Tibial nerve (tissue), 4 donors: ENCODE results near the gene ADGRD1.

ENCODE experiments used
- EP300 ChIP-seq, 2 donors: sonication (generic); formaldehyde crosslinking; IDR thresholded peaks; one replicate each; pipeline ENCODE4 v1.6.1; 2017; ENCODE audit warnings: antibody characterized with exemption in 2 of 2, mild to moderate bottlenecking in 1 of 2
- POLR2A ChIP-seq, 2 donors: fragments of 450-650 bp; IDR thresholded peaks; one replicate each; pipeline ENCODE4 v1.6.1; 2017; ENCODE audit warnings: antibody characterized with exemption in 2 of 2, mild to moderate bottlenecking in 2 of 2, moderate library complexity in 2 of 2
- TF ChIP-seq, protein P1 (sequence below), 5 experiments: fragments of 200-600 bp in 3 of 5; fragments of 450-650 bp in 2 of 5; sonication (generic) in 3 of 5; IDR thresholded peaks; one replicate each; pipeline ENCODE4 v1.5.1; 2016 to 2019; ENCODE audit warnings: antibody characterized with exemption in 5 of 5, mild to moderate bottlenecking in 3 of 5, moderate library complexity in 2 of 5

DNA sequence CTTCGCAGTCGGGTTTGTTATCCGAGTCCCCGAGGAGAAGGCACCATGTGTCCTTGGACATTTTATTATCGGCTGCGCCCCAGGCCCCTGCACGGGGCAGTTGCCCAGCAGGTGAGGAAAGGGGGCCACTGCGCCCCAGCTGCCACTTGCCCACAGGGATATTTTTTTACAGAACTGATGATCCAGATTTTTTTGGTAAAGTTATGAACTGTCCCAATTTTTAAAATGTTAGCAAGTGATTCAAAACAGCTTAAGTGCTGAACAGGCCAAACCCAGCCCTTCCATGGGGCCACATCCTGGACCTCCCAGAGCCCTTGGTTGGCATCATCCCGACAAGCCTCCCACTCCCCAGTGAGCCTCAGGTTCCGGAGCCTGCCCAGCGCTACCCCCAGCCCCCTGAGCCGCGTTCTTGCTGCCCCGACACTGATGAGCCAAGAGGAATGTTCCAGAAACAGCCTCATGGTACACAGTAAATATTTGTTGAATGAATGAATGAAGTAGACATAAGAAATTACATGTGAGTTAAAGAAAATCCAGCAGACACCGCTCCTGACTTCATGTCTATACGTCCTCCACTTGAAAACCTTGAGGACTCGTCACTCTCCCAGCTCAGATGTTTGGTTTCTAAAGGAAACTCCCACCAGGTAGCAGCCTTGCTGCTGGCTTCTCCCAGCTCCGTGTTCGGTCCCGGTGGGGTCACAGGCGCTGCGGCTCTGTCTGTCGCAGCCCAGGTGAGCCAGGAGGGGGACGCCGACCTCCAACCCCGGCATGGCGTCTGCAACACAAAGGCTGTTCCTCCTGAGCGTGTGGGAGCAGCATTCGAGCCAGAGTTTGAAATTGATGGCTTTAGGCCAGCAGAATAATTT, 88.5 kb downstream of the ADGRD1 start:
- TF ChIP-seq, protein P1, sequence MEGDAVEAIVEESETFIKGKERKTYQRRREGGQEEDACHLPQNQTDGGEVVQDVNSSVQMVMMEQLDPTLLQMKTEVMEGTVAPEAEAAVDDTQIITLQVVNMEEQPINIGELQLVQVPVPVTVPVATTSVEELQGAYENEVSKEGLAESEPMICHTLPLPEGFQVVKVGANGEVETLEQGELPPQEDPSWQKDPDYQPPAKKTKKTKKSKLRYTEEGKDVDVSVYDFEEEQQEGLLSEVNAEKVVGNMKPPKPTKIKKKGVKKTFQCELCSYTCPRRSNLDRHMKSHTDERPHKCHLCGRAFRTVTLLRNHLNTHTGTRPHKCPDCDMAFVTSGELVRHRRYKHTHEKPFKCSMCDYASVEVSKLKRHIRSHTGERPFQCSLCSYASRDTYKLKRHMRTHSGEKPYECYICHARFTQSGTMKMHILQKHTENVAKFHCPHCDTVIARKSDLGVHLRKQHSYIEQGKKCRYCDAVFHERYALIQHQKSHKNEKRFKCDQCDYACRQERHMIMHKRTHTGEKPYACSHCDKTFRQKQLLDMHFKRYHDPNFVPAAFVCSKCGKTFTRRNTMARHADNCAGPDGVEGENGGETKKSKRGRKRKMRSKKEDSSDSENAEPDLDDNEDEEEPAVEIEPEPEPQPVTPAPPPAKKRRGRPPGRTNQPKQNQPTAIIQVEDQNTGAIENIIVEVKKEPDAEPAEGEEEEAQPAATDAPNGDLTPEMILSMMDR (IDR thresholded peaks at IDR 0.05) = no peak
- no peak for TF ChIP-seq POLR2A (IDR thresholded peaks at IDR 0.05)
- no peak for TF ChIP-seq EP300 (IDR thresholded peaks at IDR 0.05)
